ENCODE data around the gene SHC3. TPM values are rescaled to one million over a fixed set of nuclear protein-coding genes. Genes with fewer than 3 reads are reported as not detected.
A peak's percentile ranks its signal among the peaks of the same experiment; 100 is the strongest.

The SHC3 gene
- total RNA-seq, 1 donor from 2014 or later, result 0.10 TPM

DNA sequence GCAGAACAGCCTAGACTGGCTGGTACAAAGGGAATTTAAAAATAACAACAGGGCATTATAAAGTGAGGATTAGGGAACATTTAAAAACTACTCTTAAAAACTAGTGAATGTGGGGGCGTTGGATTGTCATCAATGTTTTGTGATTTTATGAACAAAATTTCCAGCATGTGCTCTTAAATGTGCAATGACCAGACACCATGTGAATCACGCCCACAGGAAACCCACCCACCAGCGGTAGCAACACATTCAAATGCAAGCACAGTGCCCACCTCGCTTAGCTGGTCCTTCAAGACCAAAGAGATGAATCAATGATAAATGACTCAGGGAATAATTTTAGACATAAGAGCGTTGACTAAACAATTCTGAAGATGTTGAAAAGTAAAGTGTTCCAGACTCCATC, 146.4 kb downstream of the SHC3 start:
- ATAC-seq, result no peak
- no peak for DNase-seq (ENCODE audit: low spot score)

DNA sequence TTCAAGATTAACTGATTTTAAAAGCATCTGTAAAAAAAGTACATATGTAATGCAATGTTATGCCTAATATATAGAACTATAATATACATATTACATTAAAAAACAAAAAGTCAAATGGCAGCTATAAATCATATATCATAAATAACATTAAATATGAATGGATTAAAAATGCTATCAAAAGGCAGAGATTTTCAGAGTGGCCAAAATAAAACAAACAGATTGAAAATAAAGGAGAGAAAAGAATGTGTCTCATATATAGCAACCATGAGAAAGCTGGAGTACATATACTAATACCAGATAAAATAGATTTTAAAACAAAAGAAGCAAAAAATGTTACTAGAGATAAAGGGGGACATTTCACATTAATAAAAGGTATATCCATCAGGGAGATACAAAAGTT, 148.8 kb downstream of the SHC3 start:
- no peak for ATAC-seq

DNA sequence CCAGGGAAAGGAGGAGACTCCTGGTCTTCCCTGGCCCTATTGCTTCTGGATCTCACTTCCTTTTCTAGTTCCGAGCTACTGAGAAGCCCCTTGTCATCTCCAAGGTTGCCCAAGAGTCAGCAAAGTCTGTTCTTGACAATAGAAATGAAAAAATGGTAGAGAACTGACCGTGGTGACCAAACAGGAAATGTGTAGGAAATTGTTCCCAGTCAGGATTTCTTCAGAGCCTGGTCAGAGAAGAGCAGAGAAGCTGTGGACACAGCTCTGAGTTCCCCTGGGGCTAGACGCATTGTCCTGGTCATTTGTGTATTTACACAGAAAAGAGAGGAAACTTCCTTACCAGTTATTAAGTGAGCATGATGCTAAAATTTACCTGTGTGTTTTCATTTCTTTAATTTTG, 151.7 kb downstream of the SHC3 start:
- DNase-seq (ENCODE audit: low spot score), result no peak
- ATAC-seq, result no peak

More for the DNA sequence above, 148.8 kb downstream of the SHC3 start:
- no peak for DNase-seq (ENCODE audit: low spot score)

DNA sequence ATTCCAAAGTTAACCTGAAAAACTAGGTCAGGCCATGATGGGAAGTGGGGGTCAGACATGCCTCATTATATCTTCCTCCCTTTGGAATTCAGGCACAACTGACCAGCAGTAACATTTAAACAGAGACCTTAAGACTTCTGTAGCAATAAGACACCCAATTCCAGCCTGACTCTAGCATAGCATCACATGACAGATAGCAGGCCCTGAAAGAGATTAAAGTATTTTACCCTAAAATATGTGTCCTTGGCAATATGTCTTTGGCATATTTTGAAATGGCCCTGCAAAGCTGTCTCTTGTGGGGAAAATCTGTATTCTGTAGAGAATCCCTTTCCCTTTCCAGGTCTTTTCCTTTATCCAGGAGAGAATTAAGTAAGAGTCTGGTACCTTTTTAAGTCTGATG, 153.1 kb downstream of the SHC3 start:
- ATAC-seq, result no peak
- DNase-seq (ENCODE audit: low spot score), result no peak

DNA sequence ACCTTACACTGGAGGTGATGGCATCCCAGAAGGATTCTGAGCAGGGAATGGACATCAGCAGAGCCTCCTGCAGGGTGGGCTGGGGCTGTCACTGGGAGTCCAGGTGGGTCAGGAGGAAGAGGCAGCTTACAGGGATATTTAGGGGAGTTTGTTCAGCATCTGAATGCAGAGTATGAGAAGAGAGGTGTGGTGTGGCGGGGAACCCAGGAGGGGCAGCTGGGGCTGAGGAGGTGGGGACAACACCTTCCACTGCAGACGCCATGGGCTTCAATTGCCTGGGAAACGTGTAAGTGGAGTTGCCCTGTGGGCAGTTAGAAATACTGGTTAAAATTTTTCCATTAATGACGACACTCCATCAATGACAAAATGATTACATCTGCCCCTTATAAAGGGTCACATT, 153.9 kb downstream of the SHC3 start:
- no peak for DNase-seq (ENCODE audit: low spot score)
- ATAC-seq, result no peak

DNA sequence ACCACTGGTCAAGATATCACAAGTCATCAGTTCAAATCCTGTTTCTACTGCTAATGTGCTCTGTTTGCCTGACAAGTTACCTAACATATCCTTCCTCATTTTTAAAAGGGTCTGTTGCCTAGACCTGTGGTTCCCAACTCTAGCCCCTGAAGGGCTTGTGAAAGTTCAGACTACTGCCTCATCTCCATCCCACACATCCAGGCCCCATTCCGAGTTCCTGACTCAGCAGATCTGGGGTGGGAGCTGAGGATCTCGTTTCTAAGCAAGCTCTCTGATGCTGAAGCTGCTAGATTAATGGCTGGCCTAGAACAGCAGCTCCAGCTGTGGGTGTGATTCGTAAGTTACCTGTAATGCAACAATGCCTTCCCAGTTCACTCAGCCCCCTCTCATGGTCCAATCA, 154.9 kb downstream of the SHC3 start:
- ATAC-seq, result no peak
- DNase-seq (ENCODE audit: low spot score), result no peak

DNA sequence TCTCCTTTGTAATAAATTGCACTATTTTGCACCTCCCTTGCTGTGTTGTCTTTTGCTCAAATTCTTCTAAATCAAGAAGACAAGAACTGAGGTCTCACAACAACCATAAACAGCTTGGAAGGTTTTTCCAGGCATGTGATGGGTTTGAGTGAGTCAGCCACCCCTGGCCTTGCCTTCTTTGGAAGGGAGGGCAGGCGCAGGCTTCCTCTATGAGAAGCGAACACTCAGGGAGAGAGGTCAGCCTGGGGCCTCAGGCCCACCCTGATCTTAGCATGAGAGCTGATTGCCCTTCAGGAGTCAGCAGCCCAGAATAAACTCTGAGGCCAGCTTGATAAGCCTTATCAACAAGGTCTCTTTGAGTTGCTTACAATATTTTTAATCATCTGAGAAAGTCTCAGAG, 155.7 kb downstream of the SHC3 start:
- ATAC-seq (no peak), DNase-seq (ENCODE audit: low spot score) (no peak)

DNA sequence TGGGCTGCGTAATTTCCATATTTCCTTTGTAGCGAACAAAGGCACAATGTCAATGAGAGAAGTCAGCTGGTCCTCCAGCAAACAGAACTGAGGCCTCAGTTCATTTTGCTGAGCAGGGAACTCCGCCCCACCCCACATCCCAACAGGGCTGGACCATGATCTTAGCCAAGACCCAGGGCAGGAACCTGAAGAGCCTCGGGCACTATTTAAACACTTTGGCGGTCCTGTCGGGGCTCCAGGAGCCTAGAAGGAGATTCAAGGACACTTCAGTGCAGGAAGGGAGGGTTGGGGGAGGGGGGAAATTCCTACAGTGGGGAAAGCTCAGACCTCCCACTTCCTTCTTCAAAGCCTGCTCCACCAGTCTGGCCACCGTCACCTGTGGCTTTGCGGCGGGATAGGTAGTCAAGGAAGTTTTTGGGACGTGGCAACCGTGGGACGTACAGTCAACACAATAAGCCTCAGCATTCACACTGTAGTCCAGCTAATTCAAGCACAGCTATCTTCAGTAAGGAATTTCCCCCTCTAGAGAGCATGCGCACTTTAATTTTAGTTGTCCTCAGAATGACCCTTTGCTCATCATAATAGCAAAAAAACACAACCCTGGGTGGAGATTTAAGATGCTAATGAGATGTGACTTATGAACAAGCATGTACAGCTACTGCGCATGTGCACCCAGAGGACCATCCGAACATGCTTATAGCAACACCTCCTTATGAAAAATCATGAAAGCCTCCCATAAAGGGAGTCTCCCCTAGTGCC, 156.4 kb downstream of the SHC3 start:
- ATAC-seq, result no peak
- DNase-seq (ENCODE audit: low spot score), result no peak

DNA sequence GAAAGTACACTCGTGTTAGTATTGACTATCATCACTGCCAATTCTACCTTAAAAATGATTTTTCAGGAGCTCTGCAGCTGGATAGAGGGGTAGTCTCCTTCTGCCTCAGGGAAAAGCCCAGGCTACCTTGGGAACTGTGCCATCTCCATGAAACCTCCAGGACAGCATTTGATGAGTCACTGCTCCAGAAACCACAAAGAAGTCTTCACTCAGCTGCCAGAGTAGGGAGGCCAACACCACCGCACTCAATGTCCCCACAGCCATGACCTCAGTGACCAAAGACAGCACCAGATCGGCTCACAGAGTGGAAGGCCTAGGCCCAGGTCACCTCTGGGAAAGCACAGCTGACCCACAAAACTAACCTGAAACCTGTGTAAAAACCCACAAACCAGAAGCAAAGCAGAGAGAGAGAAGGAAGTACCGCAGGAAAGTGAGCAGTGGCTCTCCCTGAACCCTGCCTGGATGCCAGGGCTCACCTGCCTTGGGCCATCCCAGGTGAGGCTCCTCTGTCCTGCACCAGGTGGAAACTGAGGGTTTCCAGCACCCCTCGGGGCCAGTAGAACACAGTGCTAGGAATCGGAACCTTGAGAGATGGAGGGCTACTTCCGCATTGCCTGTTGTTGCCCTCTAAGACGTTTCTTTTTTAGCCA, 157.3 kb downstream of the SHC3 start:
- ATAC-seq (no peak), DNase-seq (ENCODE audit: low spot score) (no peak)

DNA sequence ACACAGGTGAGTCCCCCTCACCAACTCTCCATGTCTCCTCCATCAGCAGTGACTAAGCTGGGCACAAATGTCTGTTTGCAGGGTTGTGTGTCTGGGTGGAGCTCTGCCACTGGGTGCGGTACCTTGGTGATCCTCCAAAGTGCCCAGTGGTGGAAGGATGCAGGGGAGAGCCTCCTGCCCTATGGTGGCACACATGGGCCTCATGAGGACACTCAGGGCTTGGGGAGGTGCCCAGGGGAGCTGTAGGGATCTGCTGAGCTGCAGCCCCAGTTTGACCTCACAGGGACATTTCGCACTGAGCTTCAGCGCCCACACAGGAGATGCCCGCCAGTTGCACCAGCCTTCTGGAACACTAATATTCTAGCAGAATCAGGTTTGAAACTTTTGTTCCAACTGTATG, 157.9 kb downstream of the SHC3 start:
- ATAC-seq, result no peak

DNA sequence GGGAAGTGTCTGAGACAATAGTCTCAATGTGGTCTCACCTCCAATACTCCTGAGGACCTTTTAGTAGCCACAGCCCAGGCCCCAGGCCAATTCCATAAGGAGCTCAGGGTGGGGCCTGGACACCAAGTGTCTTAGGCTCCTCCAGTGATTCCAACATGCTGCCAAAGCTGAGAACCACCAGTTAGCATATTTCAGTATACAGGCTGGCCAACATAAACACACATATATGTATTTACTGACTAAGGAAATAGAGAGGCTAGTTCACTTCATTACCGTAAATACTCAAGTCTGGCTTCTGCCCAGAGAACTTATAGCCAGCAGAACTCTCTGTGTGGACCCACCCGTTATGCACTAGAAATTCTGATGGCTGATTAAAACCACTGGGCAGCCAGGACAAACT, 163.3 kb downstream of the SHC3 start:
- ATAC-seq (no peak), DNase-seq (ENCODE audit: low spot score) (no peak)

More for the DNA sequence above, 157.9 kb downstream of the SHC3 start:
- no peak for DNase-seq (ENCODE audit: low spot score)

DNA sequence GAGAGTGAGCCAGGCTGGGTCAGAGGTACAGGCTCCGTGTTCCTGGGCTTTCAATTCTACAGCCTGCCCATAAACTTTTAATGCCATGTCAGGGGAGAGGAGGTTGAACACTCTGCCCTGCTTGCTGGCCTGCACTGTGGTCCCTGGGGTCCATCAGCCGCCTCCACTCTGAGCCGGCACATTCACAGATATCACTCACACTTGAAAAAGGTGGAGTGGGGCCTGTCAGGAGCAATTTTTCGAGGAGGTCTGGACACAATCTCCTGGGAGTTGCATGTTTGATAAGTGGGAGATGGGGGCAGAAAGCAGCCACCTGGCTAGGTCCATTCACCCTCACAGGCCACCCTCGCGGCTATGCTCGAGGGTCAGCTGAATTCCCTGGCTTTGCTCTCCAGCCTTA, 164.5 kb downstream of the SHC3 start:
- DNase-seq (ENCODE audit: low spot score), result no peak
- no peak for ATAC-seq

DNA sequence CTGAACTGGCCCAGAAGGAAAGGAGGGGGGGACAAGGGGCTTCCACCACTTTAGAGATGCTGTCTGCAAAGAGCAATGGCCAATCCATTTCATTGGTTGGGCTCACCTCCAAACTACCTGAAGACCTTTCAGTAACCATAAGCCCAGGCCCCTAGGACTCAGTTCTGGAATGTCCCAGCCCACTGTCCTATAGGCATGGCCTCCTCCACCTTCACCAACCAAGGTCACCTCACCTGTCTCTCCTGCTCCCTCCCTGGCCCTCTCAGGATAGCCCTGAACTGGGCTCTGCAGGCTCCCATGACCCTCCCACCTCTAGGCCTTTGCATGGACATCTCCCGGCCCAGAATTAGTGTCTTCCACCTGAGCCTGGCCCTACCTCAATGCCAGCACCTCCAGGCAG, 165.0 kb downstream of the SHC3 start:
- DNase-seq (ENCODE audit: low spot score) (no peak), ATAC-seq (no peak)

DNA sequence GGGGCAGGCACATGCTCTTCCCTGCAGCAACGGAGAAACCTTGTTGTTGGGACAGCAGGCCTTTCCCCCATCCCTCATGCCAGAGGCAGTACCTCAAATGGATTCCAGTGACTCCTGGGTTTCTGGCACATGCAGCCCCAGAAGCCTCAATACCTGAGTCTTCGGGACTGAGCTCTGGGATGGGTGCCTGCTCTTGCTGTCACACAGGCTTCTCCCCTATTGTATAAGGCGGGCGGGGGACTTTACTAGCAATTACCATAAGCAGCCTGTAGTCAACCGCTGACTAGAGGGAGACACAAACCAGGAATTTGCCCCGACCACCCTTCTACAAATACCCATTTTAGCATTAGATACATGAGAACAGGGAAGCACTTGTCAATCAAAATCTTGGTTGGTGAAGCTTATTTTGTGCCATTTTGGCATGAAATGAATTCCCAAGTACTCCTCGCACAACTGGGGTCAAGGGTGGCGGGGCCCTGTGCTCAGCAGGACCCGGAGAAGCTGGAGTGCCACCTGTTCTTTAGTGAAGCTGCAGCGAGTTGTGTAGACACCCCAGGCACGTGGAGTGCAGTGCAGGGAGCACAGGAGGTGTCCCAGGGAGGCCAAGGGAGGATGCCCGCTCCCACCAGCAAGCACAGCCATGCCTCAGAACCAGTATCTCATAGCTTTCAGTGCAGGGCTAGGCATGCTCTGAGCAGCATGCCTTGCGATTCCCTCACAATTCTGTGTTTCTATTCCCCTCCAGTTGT, 166.2 kb downstream of the SHC3 start:
- ATAC-seq (no peak), DNase-seq (ENCODE audit: low spot score) (no peak)

DNA sequence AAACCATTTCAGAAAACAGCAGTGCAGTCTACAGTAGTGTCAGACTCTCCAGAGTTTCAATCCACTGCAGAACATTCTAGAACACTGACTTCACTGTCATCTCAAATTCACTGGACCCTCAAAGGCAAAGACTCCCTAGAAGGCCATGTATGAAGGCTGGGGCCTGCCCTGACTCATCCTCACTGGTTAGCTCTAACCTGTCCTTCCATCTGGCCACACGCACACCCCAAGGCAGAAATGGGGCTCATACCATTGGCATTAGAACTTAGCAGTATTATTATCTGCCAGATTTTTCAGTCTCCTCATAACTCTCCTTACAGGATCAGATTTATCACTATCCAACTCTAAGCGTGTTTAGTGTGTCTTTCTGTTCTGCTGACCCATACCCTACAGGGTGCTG, 166.9 kb downstream of the SHC3 start:
- ATAC-seq, result no peak
- no peak for DNase-seq (ENCODE audit: low spot score)

DNA sequence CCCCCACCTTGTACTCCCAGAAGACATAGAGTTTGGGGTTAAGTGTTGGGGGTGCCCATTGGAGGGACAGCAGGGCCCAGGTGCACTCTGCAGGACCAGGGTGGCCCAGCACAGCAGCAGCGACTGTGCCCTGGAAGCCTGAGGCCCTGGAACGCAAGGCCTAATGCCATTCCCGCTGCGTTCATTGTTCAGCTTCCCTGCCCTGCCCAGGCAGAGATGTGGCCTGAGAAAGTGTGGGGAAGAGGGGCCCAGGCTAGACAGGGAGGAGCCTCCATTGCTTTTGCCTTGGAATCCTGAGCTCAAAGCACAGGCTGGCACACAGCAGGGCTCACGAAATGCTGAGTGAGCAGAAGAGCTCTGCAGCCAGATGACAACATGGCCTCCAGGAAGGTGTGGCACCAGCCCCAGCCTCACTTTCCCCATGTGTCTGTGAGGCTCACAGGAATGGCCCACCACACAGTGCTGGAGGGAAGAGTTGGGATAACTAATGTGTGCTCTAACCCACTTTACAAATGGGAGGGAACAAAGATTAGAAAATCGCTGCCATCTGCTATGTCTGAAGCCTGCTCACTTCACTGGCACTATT, 168.0 kb downstream of the SHC3 start:
- no peak for DNase-seq (ENCODE audit: low spot score)

DNA sequence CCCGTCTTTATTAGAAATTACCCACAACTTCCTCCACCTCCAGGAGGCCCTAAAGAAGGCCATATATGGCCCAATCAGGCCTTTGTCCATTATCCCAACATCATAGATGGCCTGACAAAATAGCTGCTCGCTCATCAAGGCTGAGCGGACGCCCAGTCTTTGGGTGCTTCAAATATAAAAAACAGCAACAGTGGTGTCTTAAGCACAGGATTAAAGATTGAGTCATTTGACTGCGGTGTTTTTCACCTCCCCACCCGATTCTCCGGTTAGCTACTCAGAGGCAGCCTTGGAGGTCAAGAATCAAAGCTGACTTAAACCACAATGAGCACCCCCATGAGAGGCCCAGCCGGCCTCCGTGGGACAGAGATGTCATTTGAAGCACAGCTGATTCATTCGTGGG, 168.6 kb downstream of the SHC3 start:
- DNase-seq (ENCODE audit: low spot score) (no peak), ATAC-seq (no peak)

More for the DNA sequence above, 168.0 kb downstream of the SHC3 start:
- no peak for ATAC-seq

DNA sequence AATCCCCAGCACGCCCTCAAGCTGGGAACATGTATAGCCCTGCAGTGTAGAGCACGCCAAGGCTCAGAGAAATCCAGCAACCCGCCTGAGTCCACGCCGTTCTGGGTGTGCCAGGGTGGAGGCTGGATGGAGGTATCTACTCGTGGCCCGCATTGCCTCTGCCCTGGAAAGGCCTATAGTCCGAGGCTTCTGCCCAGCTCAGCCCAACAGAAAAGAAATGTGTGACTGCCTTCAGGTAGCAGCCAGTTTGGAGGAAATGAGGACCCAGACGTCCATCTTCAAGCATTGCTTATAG, 169.1 kb downstream of the SHC3 start:
- DNase-seq (ENCODE audit: low spot score) (no peak), ATAC-seq (no peak)

DNA sequence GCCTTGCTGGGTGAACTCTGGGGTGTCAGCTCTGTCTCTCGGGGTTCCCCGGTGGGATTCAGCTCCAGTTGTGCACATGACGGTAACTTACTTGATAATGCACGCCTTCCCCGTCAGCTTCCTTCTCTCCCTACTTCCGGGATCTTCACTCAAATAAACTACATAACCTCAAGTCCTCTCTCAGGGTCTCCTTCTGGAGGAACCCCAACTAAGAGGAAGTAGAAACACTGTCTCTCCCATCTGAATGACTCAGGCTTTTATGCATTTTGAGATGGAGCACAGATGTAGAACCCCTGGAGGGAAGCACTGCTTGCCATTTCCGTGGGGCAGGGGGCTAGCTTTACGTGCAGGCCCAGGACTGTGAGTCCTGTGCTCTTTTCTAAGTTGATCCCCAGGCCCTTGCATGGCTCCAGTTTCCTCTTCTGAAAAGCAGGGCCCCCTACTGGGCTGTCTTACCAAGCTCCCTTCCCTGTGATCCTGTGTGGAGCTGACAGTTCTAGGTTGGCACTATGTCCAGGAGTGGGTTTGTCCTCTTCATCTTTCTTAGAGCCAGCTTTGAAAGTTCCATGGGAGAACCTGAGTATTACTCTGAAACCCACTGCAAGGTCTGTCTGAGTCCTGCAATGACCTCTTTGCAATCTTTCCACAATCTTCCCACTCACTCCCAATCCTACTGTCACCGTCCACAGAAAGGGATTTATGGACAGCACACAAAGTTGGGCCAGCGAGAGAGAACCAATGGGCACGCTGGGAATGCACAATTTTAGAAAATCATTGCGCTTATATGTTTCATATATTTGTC, 169.7 kb downstream of the SHC3 start:
- DNase-seq (ENCODE audit: low spot score), result peak; percentile 14
- ATAC-seq, result no peak

DNA sequence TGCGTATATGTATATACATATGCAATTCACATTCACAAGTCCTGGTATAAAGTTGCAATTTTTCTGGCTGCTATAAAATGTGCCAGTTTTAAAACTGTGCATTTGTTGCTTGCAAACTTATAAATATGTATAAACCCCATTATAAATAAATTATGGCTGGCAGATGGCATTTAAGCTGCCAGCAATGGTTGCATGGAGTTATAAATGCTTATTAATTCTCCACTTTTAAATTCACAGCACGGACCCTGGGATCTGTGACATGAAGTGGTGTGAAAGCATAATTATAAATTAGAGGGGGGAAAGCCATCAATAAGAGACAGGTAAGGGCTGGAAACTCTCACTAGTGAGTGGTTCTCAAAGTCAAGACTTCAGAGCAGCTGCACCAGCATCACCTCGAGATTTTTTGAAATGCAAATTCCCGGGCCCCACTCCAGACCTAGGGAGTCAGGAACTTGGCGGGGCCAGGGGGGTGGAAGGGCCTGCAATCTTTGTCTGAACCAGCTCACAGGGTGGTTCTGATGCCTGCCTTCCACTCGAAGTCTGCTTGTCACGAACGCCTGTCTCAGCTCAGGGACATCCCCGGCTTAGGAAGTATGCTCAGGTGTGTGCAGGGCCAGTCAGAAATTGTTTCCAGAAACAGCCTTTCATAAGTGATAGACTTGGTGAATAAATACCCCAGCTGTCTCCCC, 170.4 kb downstream of the SHC3 start:
- no peak for ATAC-seq
- DNase-seq (ENCODE audit: low spot score), result peak; percentile 26
